HG02678 (cell line): ENCODE data around the gene PCYOX1L.

ENCODE experiments used
- ATAC-seq: cut with Tn5 transposase; IDR thresholded peaks from one replicate; pipeline ENCODE4 v1.9.1; 2021; ENCODE audit warnings: mild to moderate bottlenecking, moderate library complexity; ENCODE audit not compliant: unreplicated experiment

Gene PCYOX1L

DNA sequence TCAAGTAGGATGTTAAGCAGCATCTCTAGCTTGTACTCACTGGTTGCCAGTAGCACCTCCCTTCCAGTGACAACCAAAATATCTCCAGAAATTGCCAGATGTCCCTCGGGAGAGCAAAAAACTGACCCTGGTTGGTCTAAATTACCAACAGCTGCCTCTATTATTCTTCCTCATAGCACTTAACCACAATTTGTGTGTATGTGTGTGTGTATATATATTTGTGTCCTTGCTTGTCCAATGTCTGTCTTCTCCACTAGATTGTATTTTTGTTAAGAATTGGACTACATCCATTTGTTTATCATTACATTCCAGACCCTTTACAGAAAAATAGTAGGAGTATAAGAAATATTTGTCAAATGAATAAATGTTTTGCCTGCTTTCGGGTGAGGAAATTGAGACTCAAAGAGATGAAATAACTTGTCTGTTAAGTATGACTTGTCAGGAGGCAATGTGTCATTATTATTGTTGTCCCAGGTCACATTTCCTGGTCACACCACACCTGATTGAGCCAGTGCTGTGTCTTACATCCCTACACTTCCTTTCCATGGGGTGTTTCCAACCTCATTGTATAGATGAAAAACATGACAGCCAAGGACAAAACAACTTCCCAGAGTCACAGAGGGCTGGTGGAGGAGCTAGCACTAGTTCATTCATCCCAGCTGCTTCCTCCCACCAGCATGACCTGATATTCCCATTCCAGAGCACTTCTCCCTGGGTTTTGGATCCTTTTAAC, 24.0 kb upstream of the PCYOX1L start:
- ATAC-seq: no peak

DNA sequence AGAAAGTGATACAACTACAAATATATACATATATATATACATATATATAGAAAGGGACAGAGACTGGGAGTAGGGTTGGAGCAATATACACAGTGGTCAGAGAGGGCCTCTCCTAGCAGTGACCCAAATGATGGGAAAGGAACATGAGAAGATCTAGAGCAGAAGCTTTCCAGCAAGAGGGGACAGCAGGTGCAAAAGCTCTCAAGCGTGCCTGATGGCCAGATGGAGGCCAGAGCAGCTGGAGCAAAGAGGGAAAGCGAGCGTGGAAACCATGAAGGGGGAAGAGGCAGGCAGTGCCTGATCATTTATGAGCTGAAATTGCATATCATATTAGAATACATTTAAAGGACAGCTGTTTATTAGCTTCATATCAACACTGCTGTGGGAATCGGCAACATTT, 20.1 kb upstream of the PCYOX1L start:
- no peak for ATAC-seq

DNA sequence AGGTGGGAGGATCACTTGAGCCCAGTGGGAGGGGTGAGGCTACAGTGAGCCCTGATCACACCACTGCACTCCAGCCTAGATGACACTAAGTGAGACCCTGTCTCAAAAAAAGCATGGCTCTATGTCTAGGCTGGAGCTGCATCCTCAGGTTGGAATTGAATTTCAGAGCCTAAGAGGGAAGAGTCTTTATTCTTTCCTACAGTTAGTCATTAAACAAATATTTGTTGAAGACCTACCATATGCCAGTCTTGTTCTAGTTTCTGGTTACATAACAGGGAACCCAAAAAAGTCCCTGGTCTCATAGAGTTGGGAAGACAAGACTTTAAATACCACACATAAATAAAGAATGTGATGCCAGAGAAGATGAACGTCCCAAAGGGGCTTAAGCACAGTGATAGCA, 19.5 kb upstream of the PCYOX1L start:
- no peak for ATAC-seq

DNA sequence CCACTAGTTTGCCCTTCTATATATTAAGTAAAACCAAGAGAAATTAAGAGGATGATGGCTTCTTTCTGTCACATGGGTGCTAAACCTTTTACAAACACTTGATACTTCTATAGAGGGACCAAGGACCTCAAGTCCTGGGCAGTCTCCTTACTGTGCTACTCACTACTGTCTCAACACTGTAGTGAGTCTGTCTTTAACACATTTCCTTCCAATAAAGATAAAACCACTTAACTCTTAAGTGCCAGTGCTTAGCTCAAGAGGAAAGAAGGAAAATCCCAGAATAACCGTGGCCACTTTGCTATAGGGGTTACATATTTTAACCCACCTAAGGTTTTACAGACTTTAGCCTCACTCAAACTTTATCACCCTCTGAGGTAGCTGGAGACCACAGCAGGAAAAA, 16.9 kb upstream of the PCYOX1L start:
- no peak for ATAC-seq

DNA sequence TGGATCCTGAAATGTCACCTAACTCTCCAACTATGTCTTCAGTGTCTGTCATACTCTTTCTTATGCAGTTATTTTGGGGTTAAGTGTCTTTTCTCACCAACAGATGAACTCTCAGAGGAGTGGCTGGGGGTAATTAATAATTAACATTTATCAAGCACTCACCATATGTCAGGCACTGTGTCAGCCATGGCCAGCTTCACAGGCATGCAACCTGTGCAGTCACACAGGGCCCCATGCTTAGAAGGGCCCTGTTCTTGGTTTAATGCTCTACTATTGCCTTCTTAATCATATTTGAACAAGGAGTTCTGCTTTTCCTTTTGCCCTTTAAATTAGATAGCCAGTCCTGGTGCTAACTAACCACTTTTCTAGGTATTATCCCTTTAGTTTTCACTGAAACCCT, 16.0 kb upstream of the PCYOX1L start:
- ATAC-seq: no peak

DNA sequence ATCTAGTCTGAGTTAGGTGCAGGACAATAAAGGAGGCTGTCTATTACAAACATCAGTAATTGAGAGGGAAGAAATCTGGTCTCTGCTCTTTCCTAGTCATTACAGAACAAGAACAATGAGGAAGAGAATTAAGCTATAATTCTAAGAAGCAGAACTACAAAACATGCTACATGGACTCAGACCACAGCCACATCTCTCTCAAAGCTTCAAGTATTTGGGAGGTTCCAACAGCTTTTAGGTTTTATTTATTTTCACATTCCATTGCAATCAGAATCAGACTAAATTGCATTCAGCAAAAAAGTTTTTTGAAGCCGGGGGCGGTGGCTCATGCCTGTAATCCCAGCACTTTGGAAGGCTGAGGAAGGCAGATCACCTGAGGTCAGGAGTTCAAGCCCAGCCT, 13.7 kb upstream of the PCYOX1L start:
- ATAC-seq: no peak

DNA sequence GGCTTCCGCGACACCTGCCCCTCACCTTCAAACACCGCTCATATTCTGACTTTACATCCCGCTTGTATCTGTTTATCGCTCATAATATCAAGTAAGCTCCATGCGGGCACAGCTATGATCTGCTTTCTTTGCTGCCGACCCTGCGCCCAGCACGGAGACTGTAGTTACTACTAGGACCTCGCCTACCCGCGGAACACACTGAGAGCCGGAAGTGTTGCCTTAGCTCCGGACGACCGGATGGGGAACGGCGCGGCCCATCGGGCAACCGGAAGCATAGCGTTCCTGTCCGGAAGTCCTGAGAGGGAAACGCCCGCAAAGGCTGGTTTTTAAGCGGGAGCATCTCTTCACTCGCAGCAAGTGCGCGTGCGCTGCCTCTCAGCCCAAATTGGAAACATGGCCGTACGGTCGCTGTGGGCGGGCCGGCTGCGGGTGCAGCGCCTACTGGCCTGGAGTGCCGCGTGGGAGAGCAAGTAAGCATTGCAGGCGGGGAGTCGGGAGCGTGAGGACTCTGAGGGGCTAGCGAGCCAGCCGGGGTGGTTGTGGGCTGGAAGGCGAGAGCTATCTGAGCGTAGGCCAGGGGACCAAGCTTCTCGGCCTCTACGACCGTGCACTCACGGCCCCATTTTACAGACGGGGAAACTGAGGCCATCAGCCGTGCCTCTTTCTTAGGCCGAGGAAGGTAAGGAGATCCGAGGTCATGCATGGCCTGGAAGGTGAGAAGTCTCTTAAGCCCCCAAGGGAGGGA, 12.5 kb upstream of the PCYOX1L start, which contains the start of gene GRPEL2:
Gene GRPEL2 (plus strand): TSS at position 353 of the 745 bp plus-strand sequence. CDS start 41 bp downstream, at position 394.
- peak; percentile 98 for ATAC-seq

DNA sequence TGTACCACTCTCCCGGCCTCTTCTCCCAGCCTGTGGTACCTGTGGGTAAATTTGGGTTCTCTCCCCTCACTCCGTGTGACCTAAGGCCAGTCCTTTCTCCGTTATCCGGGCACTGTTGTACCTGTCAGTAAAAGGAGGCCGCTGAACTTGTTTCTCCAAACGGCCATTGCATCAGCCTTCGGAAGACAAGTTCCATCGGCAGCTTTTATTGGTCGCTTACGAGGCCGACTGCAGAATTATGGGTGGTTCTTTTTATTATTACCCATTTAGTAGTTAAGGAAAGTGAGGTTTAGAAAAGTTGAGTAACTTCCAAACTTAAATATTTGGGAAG, 12.0 kb upstream of the PCYOX1L start:
- no peak for ATAC-seq

DNA sequence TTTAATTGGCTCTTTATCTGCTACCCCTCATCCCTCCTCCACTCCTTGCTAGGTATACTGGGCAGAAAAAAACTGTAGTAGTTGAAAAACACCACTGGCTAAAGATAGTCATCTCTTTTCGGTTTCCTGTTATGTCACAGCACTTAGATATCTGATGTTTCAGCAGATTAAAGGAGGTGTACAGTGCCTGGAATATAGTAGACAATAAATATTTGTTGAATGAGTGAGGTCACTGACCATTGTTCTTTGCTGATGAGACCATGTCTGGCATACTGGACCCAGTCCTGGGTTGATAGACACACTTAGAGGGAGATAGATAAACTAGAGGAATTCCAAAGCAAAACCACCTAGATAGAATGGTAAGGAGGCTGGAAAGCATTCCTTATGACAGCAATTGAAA, 9.3 kb upstream of the PCYOX1L start:
- ATAC-seq: no peak

DNA sequence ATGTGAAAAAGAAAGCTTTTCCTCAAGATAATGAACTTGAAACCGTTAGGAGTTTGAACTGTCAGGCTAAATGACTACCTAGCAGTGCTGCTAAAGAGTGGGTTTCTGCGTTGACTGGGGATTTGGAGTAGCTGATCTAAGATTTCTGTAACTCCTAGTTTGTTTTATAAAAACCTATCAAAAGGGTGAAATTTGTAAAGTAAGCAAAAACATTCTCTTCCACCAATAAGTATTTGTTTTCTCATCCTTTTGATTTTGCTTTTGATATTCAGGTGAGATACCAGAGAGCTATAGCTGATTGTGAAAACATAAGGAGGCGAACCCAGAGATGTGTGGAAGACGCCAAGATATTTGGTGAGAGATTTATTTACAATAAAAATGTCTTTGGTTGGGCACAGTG, 8.5 kb upstream of the PCYOX1L start:
- no peak for ATAC-seq

DNA sequence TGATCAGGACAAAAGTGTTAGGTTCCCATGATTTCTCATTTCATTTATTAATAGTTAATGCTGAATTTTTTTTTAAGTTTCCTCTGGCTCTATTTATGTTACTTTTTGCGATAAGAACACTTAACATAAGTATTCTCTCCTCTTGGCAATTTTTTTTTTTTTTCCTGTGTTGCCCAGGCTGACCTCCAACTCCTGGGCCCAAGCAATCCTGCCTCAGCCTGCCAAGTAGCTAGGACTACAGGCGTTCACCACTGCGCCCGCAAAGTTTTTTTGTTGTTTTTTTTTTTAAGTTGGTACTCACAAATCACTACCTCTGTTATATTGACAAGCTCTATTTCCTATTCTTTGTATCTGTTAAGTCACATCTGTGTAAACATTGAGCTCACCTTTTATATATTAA, 5.7 kb upstream of the PCYOX1L start:
- ATAC-seq: no peak

DNA sequence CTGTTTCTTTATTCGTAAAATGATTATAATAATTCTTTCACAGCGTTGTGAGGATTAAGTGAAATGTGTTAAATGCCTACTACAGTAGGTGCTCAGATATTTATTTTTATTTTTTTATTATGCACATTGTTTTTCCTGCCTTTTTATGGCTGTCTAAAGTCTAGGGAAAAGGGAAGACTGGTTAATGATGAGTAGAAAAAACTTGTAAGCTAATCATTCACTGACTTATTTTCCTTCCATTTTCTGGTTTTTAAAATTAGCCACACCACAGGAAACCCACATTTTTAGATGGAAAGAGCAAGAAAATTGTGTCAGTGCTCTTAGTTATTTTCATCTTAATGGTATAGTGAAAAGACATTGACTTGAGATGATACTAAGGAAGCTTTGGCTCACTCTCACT, 3.9 kb upstream of the PCYOX1L start:
- no peak for ATAC-seq

DNA sequence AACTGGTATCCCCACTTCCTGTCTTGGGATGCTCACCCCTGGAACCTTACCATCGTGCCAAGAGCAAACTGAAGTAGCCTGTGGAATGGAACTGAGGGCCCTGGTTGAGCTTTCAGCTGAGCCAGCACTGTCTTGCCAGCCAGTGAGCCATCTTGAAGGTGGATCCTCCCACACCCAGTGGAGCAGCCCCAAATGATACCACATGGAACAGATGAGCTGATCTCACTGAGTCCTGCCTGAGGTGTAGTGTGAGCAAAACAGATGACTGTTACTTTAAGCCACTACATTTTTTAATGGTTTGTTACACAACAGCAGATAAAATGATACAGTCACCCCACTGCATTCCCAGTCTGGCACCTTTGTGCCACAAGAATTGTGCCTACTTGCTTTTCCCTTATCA, 2.2 kb upstream of the PCYOX1L start:
- ATAC-seq: no peak

DNA sequence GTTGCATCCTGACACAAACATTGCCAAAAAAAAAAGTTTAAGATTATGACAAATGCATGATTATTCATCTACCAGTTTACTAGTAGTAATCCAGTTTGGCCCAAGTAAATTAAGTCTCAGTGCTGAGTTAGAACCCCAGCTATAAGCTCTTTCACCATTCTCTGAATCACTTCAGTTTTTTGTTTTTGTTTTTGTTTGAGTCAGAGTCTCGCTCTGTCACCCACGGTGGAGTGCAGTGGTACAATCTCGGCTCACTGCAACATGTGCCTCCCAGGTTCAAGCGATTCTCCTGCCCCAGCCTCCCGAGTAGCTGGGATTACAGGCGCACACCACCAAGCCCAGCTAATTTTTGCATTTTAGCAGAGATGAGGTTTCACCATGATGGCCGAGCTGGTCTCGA, 1.5 kb upstream of the PCYOX1L start:
- ATAC-seq: no peak

DNA sequence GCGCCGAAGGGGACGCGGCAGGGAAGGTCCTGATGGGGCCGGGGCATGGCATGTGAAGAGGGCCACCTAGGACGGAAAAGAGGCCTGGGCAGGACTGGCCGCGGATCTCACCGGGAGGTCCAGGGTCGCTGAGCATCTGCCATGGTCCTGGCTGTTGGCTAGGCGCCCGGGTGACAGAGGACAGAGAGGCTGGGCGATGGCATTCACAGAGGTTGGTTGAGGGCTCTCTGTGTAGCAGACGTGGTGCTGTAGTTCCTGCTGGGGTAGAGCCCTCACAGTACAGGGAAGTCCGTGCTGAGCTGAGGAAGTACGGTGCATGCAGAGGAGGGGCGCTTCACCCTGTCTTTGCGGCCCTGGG, 427 bp downstream of the PCYOX1L start:
- ATAC-seq: peak; percentile 3

DNA sequence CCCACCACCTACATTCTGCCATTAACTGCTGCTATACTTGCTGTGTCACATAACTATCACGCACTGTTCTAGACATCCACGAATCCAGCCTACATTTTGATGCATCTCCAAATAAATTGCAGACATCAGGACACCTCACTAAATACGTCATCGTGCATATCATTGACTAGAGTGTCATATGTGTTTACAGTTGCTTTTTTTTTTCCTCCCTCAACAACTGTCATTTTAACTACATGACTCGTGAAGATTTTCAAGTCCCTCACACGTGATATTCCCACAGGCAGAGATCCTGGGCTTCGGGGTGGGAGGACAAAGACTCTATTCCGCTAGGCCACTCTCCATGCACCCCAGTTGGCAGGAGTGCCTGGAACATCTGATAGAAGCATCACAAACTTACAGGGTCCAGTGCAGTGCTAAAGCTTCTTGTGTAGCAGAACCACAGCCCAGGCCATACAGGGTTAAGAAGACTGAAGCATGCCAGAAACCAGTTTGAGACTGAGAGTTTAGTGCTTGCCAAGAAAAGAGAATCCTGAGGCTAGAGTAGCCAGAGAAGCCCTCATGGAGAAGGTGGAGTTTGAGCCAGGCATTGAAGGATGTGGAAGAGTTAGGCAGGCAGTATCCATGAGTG, 1.1 kb downstream of the PCYOX1L start:
- no peak for ATAC-seq

DNA sequence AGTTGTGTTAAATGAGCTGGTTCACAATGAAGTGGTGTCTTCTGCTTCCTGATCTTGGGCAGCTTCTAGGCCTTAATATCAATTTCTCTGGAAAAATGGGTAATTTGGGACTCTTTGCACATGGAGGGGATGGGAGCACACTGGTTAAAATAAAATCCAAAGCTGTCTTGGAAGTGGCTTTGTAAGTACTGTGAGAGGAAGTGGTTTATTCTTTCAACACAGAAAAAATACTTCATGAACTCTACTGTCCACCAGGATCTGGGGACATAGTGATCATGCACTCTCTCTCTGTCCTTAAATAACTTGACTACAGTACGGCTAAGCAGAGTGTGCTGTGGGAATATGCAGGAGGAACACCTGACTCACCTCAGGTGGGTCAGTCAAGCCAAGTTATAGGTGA, 2.4 kb downstream of the PCYOX1L start:
- no peak for ATAC-seq

DNA sequence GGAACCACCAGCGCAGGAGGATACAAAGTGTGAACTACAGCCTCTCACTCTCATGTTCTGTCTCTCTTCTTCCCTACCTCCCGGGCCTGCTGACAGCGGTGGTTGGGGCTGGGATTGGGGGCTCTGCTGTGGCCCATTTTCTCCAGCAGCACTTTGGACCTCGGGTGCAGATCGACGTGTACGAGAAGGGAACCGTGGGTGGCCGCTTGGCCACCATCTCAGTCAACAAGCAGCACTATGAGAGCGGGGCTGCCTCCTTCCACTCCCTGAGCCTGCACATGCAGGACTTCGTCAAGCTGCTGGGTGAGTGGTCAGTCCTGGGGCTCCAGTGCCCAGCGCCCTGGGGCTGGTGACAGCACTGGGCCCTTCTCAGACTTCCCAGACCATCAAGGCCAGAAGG, 4.7 kb downstream of the PCYOX1L start:
- ATAC-seq: no peak

DNA sequence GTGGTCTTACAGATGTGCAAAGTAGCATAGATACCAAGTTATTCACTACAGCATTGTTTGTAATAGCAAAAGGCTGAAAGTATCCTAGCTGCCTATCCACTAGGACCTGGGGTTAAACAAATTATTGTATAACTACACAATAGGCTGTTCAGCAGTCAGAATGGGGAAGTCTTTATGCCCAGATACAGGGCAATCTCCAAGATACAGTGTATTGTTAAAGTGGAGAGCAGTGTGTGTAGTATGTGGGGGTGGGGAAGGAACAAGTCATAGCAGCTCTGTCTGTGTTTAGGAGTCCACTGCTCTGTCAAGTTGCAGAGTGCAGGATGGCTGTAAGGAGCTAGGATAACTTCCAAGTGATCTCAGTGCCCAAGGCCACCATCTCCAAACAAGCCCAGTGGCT, 5.5 kb downstream of the PCYOX1L start:
- no peak for ATAC-seq

DNA sequence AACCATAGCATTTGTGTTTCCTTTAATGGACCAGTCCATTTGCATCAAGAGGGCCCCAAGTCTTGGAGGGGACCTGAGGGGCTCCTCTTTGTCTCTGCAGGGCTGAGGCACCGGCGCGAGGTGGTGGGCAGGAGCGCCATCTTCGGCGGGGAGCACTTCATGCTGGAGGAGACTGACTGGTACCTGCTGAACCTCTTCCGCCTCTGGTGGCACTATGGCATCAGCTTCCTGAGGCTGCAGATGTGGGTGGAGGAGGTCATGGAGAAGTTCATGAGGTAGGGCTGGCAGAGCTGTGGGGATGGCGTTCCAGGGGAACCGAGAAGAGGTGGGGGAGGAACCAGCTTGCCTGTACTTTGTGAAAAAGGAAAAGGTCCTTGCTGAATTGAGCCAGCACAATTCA, 6.1 kb downstream of the PCYOX1L start:
- ATAC-seq: no peak

DNA sequence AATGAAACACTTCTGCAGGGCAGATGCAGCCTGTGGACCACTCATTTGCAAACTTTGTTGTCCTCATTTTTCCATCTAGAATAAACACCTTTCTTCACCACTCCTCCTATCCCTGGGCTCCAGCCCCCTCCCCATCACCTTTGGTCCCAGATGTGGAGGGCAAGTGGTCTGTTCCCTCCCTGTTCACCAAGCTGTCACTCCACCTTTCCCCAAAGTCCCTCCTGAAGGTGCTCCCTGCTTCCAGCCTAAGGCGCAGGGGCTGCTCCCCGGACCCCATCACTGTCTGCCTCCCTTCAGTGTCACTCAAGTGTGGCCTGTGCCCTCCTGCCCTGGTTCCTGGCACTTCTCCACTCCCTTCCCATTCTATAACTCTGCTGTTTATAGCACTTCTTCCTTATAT, 6.9 kb downstream of the PCYOX1L start:
- no peak for ATAC-seq

DNA sequence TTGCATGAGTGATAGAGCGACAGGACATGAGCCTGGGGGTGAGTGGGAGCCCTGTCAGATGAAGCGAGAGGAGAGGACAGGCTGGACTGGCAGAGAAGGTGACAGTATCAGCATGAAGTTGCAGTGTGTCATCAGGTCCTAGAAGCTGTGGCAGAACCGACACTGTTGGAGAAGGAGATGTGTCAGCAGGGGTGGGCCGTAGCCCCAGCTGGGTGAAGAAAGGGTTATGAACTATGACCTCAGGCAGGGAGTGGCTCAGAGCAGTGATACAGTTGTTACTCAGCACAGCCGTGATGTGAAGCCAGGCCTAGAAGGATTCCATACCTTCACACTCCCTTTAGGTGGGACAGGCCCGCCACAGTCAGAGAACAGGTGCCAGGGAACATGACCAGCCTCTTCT, 7.6 kb downstream of the PCYOX1L start:
- ATAC-seq: no peak
